HepG2 (cell line): ENCODE results near the gene CKAP5. TPM values are rescaled to one million over a fixed set of nuclear protein-coding genes. Genes with fewer than 3 reads are reported as not detected.
A peak's percentile ranks its signal among the peaks of the same experiment; 100 is the strongest.

Experiments
- ARID5B ChIP-seq: IDR thresholded peaks from 2 replicates; pipeline ENCODE4 v1.4.0; 2020; ENCODE audit warnings: mild to moderate bottlenecking, missing genetic modification reagents
- BCL3 ChIP-seq: sonication (generic); formaldehyde crosslinking; IDR thresholded peaks from 2 replicates; pipeline ENCODE4 v1.5.1; 2020; ENCODE audit warnings: mild to moderate bottlenecking, missing genetic modification reagents, moderate library complexity
- CHD4 ChIP-seq: fragments of 200-600 bp; sonication (generic); IDR thresholded peaks from 2 replicates; pipeline ENCODE4 v1.7.0; 2017; ENCODE audit warnings: mild to moderate bottlenecking, low read length, borderline replicate concordance
- DBP ChIP-seq: sonication (generic); formaldehyde crosslinking; IDR thresholded peaks from 2 replicates; pipeline ENCODE4 v1.4.0; 2020; ENCODE audit warnings: missing genetic modification reagents; ENCODE audit errors: not compliant biosample characterization
- JUND ChIP-seq: sonication (generic); formaldehyde crosslinking; IDR thresholded peaks from 2 replicates; pipeline ENCODE4 v1.8.0; 2022; ENCODE audit warnings: mild to moderate bottlenecking, missing genetic modification reagents
- KAT7 ChIP-seq: IDR thresholded peaks from 2 replicates; pipeline ENCODE4 v1.6.1; 2018; ENCODE audit warnings: borderline replicate concordance, missing compliant biosample characterization
- PAX8 ChIP-seq: sonication (generic); formaldehyde crosslinking; IDR thresholded peaks from 2 replicates; pipeline ENCODE4 v1.8.0; 2022; ENCODE audit warnings: mild to moderate bottlenecking, missing genetic modification reagents, borderline replicate concordance
- PBX3 ChIP-seq: sonication (generic); formaldehyde crosslinking; IDR thresholded peaks from 2 replicates; pipeline ENCODE4 v1.8.1; 2023; ENCODE audit warnings: missing genetic modification reagents, inconsistent platforms, borderline replicate concordance
- POLR2A ChIP-seq, 2 experiments: IDR thresholded peaks; 2 replicates each; pipeline ENCODE4 v1.6.1; 2011; ENCODE audit warnings: low read depth in 2 of 2, low read length in 2 of 2, mild to moderate bottlenecking in 1 of 2, moderate library complexity in 1 of 2; ENCODE audit not compliant: insufficient read depth in 1 of 2
- THAP7 ChIP-seq: sonication (generic); formaldehyde crosslinking; IDR thresholded peaks from 2 replicates; pipeline ENCODE4 v1.8.1; 2023; ENCODE audit warnings: mild to moderate bottlenecking, missing genetic modification reagents
- ZBTB10 ChIP-seq: sonication (generic); formaldehyde crosslinking; IDR thresholded peaks from 2 replicates; pipeline ENCODE4 v1.4.0; 2020; ENCODE audit warnings: missing genetic modification reagents, borderline replicate concordance
- ZKSCAN5 ChIP-seq: sonication (generic); formaldehyde crosslinking; IDR thresholded peaks from 2 replicates; pipeline ENCODE4 v1.5.1; 2020; ENCODE audit warnings: mild to moderate bottlenecking, missing genetic modification reagents
- ZMYM4 ChIP-seq: sonication (generic); formaldehyde crosslinking; IDR thresholded peaks from 2 replicates; pipeline ENCODE4 v1.8.1; 2023; ENCODE audit warnings: mild to moderate bottlenecking, missing genetic modification reagents
- ZNF510 ChIP-seq: sonication (generic); formaldehyde crosslinking; IDR thresholded peaks from 2 replicates; pipeline ENCODE4 v1.4.0; 2020; ENCODE audit warnings: low read depth, mild to moderate bottlenecking, missing genetic modification reagents
- ZNF724P ChIP-seq: sonication (generic); formaldehyde crosslinking; IDR thresholded peaks from 2 replicates; pipeline ENCODE4 v1.8.0; 2022; ENCODE audit warnings: missing genetic modification reagents, borderline replicate concordance
- ZNF746 ChIP-seq: sonication (generic); formaldehyde crosslinking; IDR thresholded peaks from 2 replicates; pipeline ENCODE4 v1.8.0; 2022; ENCODE audit warnings: mild to moderate bottlenecking, missing genetic modification reagents
- ZSCAN22 ChIP-seq: sonication (generic); formaldehyde crosslinking; IDR thresholded peaks from 2 replicates; pipeline ENCODE4 v1.4.0; 2020; ENCODE audit warnings: mild to moderate bottlenecking, missing genetic modification reagents
- polyA plus RNA-seq, 8 experiments: library from polyadenylated mRNA; depleted of rRNA in 3 of 8; stranded (reverse) in 7 of 8; unstranded in 1 of 8; fragments of >200 nt; fragmentation: Illumina TruSeq in 4 of 8; extraction: Trizol in 4 of 8; gene quantifications; 2 replicates each; pipeline versions ENCODE4 v1.2.1 to v1.2.3, GENCODE V29; 2011 to 2016; ENCODE audit warnings: low read depth in 4 of 8, missing spikeins in 1 of 8, mixed read lengths in 1 of 8; ENCODE audit not compliant: insufficient read depth in 1 of 8
- total RNA-seq, 5 experiments: library from RNA; depleted of rRNA; stranded (reverse); fragments of >200 nt; fragmentation: Illumina TruSeq; extraction: Trizol; gene quantifications; 2 replicates each; pipeline ENCODE4 v1.2.3, GENCODE V29; 2016; ENCODE audit warnings: low read depth in 1 of 5

The CKAP5 gene
- total and polyA plus RNA-seq, 2 of the 13 experiments (the other 11 are each of a cell fraction or from before 2014, with no cell fraction given), result 79.2 to 103 TPM

- TF ChIP-seq CHD4, result peak; percentile 100
- TF ChIP-seq POLR2A (IDR thresholded peaks at IDR 0.05; ENCODE audit: insufficient read depth in 1 of 2, low read depth in 2 of 2, low read length in 2 of 2), result peak; percentile 56 to 58
- peak; percentile 99 for TF ChIP-seq ZNF746 (CRISPR knock-in tag)
- TF ChIP-seq BCL3 (CRISPR knock-in tag), result peak; percentile 75
- TF ChIP-seq JUND, result peak; percentile 30; the same call in 1 of the 2 replicates
- no peak for TF ChIP-seq ZNF510
- TF ChIP-seq ZBTB10 (CRISPR knock-in tag), result peak; percentile 84
- no peak for TF ChIP-seq PBX3
- peak; percentile 27; the same call in 1 of the 2 replicates for TF ChIP-seq KAT7 (CRISPR knock-in tag)
- peak; percentile 47; the same call in 1 of the 2 replicates for TF ChIP-seq THAP7 (CRISPR knock-in tag)
- no peak for TF ChIP-seq DBP
- TF ChIP-seq ZSCAN22, result no peak
- peak; percentile 87 for TF ChIP-seq ZMYM4 (CRISPR knock-in tag)
- peak; percentile 37; the same call in 1 of the 2 replicates for TF ChIP-seq ZKSCAN5 (CRISPR knock-in tag)
- TF ChIP-seq ZNF724P (CRISPR knock-in tag), result 0 out of 2 replicates have a peak, but pooled peaks have one; percentile 68
- peak; percentile 92 for TF ChIP-seq ARID5B (CRISPR knock-in tag)
- TF ChIP-seq PAX8 (CRISPR knock-in tag), result no peak
Observed at GRCh38 chr11:46718155-46719019, 127.7 kb downstream of the CKAP5 start (continued).
